H9 (cell line): ENCODE measurements around the gene ANGPT4. TPM values are rescaled to one million over a fixed set of nuclear protein-coding genes. Genes with fewer than 3 reads are reported as not detected.

Experiments
- DNase-seq: peaks from one replicate; pipeline ENCODE4 v3.0.0-alpha.2; 2017
- H2AFZ ChIP-seq: one replicate; pipeline ENCODE4 v1.6.1; 2013; ENCODE audit warnings: mild to moderate bottlenecking, low read length, control low read depth, moderate library complexity
- H2AK5ac ChIP-seq: 2 replicates; pipeline ENCODE4 v1.6.1; 2013; ENCODE audit warnings: low read length, control low read depth, mixed read lengths; ENCODE audit not compliant: insufficient read length
- H2BK120ac ChIP-seq: one replicate; pipeline ENCODE4 v1.6.1; 2013; ENCODE audit warnings: low read depth, mild to moderate bottlenecking, low read length, control low read depth, inconsistent platforms; ENCODE audit not compliant: poor library complexity, severe bottlenecking
- H2BK12ac ChIP-seq: 2 replicates; pipeline ENCODE4 v1.6.1; 2013; ENCODE audit warnings: low read length, control low read depth, mixed read lengths, low read depth; ENCODE audit not compliant: insufficient read length
- H2BK15ac ChIP-seq: 2 replicates; pipeline ENCODE4 v1.6.1; 2013; ENCODE audit warnings: low read depth, low read length, control low read depth
- H2BK20ac ChIP-seq: one replicate; pipeline ENCODE4 v1.6.1; 2013; ENCODE audit warnings: low read depth, mild to moderate bottlenecking, low read length, control low read depth, inconsistent platforms; ENCODE audit not compliant: poor library complexity, severe bottlenecking
- H2BK5ac ChIP-seq: 2 replicates; pipeline ENCODE4 v1.6.1; 2013; ENCODE audit warnings: low read length, control low read depth, mixed read lengths; ENCODE audit not compliant: insufficient read length
- H3K14ac ChIP-seq: 2 replicates; pipeline ENCODE4 v1.6.1; 2013; ENCODE audit warnings: low read length, control low read depth; ENCODE audit not compliant: insufficient read depth
- H3K18ac ChIP-seq: 2 replicates; pipeline ENCODE4 v1.6.1; 2013; ENCODE audit warnings: low read depth, mild to moderate bottlenecking, mixed read lengths, low read length, control low read depth; ENCODE audit not compliant: insufficient read length
- H3K23ac ChIP-seq: 2 replicates; pipeline ENCODE4 v1.6.1; 2013; ENCODE audit warnings: low read length, control low read depth, mixed read lengths, low read depth; ENCODE audit not compliant: insufficient read length
- H3K23me2 ChIP-seq: 2 replicates; pipeline ENCODE4 v1.6.1; 2013; ENCODE audit warnings: low read depth, mild to moderate bottlenecking, mixed read lengths, low read length, control low read depth; ENCODE audit not compliant: insufficient read length, poor library complexity, severe bottlenecking
- H3K27ac ChIP-seq: 2 replicates; pipeline ENCODE4 v1.5.1; 2013; ENCODE audit warnings: low read length, control low read depth, mixed read lengths, low read depth; ENCODE audit not compliant: insufficient read length
- H3K27me3 ChIP-seq: 2 replicates; pipeline ENCODE4 v1.6.1; 2013; ENCODE audit warnings: low read length, control low read depth, inconsistent platforms; ENCODE audit not compliant: insufficient read depth
- H3K4ac ChIP-seq: 2 replicates; pipeline ENCODE4 v1.6.1; 2013; ENCODE audit warnings: low read depth, mild to moderate bottlenecking, control low read depth, inconsistent platforms, low read length, moderate library complexity
- H3K4me1 ChIP-seq: 2 replicates; pipeline ENCODE4 v1.6.1; 2013; ENCODE audit warnings: low read length, control low read depth, inconsistent platforms; ENCODE audit not compliant: insufficient read depth
- H3K4me2 ChIP-seq: 2 replicates; pipeline ENCODE4 v1.6.1; 2013; ENCODE audit warnings: low read length, control low read depth, mixed read lengths; ENCODE audit not compliant: insufficient read length, insufficient read depth
- H3K56ac ChIP-seq: 2 replicates; pipeline ENCODE4 v1.6.1; 2013; ENCODE audit warnings: low read depth, mild to moderate bottlenecking, mixed read lengths, low read length, control low read depth; ENCODE audit not compliant: insufficient read length
- H3K79me1 ChIP-seq: 2 replicates; pipeline ENCODE4 v1.6.1; 2013; ENCODE audit warnings: low read depth, mild to moderate bottlenecking, moderate library complexity, low read length, control low read depth, inconsistent platforms; ENCODE audit not compliant: insufficient read depth, poor library complexity, severe bottlenecking
- H3K79me2 ChIP-seq: 2 replicates; pipeline ENCODE4 v1.6.1; 2013; ENCODE audit warnings: low read length, control low read depth, inconsistent platforms; ENCODE audit not compliant: insufficient read depth
- H3K9ac ChIP-seq: 2 replicates; pipeline ENCODE4 v1.6.1; 2013; ENCODE audit warnings: low read length, control low read depth, mixed read lengths; ENCODE audit not compliant: insufficient read length; ENCODE audit errors: extremely low read depth
- H3K9me3 ChIP-seq: one replicate; pipeline ENCODE4 v1.6.1; 2013; ENCODE audit warnings: low read depth, low read length, inconsistent platforms; ENCODE audit not compliant: control insufficient read depth
- H3T11ph ChIP-seq: one replicate; pipeline ENCODE4 v1.6.1; 2013; ENCODE audit warnings: mild to moderate bottlenecking, low read length, control low read depth, inconsistent platforms
- H4K20me1 ChIP-seq: one replicate; pipeline ENCODE4 v1.6.1; 2013; ENCODE audit not compliant: control insufficient read depth, insufficient read length, insufficient read depth
- H4K5ac ChIP-seq: 2 replicates; pipeline ENCODE4 v1.6.1; 2013; ENCODE audit warnings: low read depth, mild to moderate bottlenecking, mixed read lengths, low read length, control low read depth; ENCODE audit not compliant: insufficient read length
- H4K8ac ChIP-seq: replicated peaks from 2 replicates; pipeline ENCODE4 v1.6.1; 2013; ENCODE audit warnings: low read length, control low read depth, mixed read lengths, low read depth; ENCODE audit not compliant: insufficient read length
- H4K91ac ChIP-seq: 2 replicates; pipeline ENCODE4 v1.6.1; 2013; ENCODE audit warnings: low read depth, mild to moderate bottlenecking, moderate library complexity, mixed read lengths, low read length, control low read depth; ENCODE audit not compliant: insufficient read length
- H3K27ac Mint-ChIP-seq, 3 experiments: 2 replicates in 2 of 3; 3 replicates in 1 of 3; pipeline ENCODE4 v1.8.0; 2020 to 2021; ENCODE audit warnings: mixed read lengths in 3 of 3, mild to moderate bottlenecking in 1 of 3, moderate library complexity in 1 of 3
- H3K27me3 Mint-ChIP-seq: 2 replicates; pipeline ENCODE4 v1.8.0; 2021; ENCODE audit warnings: low read depth, mild to moderate bottlenecking, moderate library complexity, mixed read lengths
- H3K36me3 Mint-ChIP-seq, 3 experiments: 2 replicates in 2 of 3; 3 replicates in 1 of 3; pipeline ENCODE4 v1.8.0; 2020 to 2021; ENCODE audit warnings: low read depth in 3 of 3, mixed read lengths in 3 of 3; ENCODE audit not compliant: insufficient read depth in 1 of 3
- H3K4me1 Mint-ChIP-seq, 2 experiments: 2 replicates each; pipeline ENCODE4 v1.8.0; 2020; ENCODE audit warnings: mixed read lengths in 2 of 2
- H3K4me3 Mint-ChIP-seq, 2 experiments: 2 replicates in 1 of 2; 3 replicates in 1 of 2; pipeline ENCODE4 v1.8.0; 2020 to 2021; ENCODE audit warnings: mild to moderate bottlenecking in 2 of 2, mixed read lengths in 2 of 2, moderate library complexity in 1 of 2
- H3K9me3 Mint-ChIP-seq, 2 experiments: 2 replicates in 1 of 2; 3 replicates in 1 of 2; pipeline ENCODE4 v1.8.0; 2020; ENCODE audit warnings: mild to moderate bottlenecking in 2 of 2, mixed read lengths in 2 of 2, moderate library complexity in 1 of 2
- WGBS: extraction: QIAGEN DNeasy Blood & Tissue Kit; methylation state at CpG from one replicate; pipeline ENCODE4 v1.1.7; 2013; ENCODE audit warnings: missing lambda C conversion rate, low lambda C conversion rate, mixed read lengths; ENCODE audit not compliant: insufficient read length; ENCODE audit errors: extremely low coverage; 5-methylcytosine and 5-hydroxymethylcytosine counted together
- total RNA-seq: library from RNA; stranded (reverse); gene quantifications from 2 replicates; pipeline ENCODE4 v1.2.1, GENCODE V29; 2021
- TF ChIP-seq, protein P1 (sequence below): fragments of 200-600 bp; sonication (generic); conservative IDR thresholded peaks from 3 replicates; pipeline ENCODE4 v1.8.0; 2021; ENCODE audit warnings: antibody characterized with exemption, mild to moderate bottlenecking

ANGPT4 gene
- total RNA-seq, 1 experiment from 2014 or later, result 0.11 TPM

GRCh38 chr20:836190-836589 is 79.9 kb downstream of the ANGPT4 start:
- TF ChIP-seq, protein P1, sequence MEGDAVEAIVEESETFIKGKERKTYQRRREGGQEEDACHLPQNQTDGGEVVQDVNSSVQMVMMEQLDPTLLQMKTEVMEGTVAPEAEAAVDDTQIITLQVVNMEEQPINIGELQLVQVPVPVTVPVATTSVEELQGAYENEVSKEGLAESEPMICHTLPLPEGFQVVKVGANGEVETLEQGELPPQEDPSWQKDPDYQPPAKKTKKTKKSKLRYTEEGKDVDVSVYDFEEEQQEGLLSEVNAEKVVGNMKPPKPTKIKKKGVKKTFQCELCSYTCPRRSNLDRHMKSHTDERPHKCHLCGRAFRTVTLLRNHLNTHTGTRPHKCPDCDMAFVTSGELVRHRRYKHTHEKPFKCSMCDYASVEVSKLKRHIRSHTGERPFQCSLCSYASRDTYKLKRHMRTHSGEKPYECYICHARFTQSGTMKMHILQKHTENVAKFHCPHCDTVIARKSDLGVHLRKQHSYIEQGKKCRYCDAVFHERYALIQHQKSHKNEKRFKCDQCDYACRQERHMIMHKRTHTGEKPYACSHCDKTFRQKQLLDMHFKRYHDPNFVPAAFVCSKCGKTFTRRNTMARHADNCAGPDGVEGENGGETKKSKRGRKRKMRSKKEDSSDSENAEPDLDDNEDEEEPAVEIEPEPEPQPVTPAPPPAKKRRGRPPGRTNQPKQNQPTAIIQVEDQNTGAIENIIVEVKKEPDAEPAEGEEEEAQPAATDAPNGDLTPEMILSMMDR, result no peak
- no peak overlapping the region for H3K4ac ChIP-seq
- H3K4me2 ChIP-seq, result no peak overlapping the region
- Mint-ChIP-seq H3K4me1 (peaks cover 16 to 24% of the 10 kb centered on the region in 2 experiments), H3K27me3 (peaks cover 34% of the 10 kb centered on the region), H3K4me3 (no peak overlapping the region), H3K27ac (no peak overlapping the region), H3K9me3 (peaks cover 0 to 3% of the 10 kb centered on the region in 2 experiments; a peak in 3 of 5 replicates), H3K36me3 (peaks cover 0 to 2% (median 0%) of the 10 kb centered on the region in 3 experiments; a peak in 3 of 7 replicates)
- DNase-seq, result no peak
- H4K91ac ChIP-seq, result no peak overlapping the region
- no peak overlapping the region for H2BK5ac ChIP-seq
- no peak overlapping the region for H4K8ac ChIP-seq
- no peak overlapping the region for H2BK15ac ChIP-seq
- H3K9me3 ChIP-seq, result no peaks in the 10 kb centered on the region
- H3T11ph ChIP-seq, result no peak overlapping the region
- H3K27ac ChIP-seq, result no peak overlapping the region
- no peak overlapping the region for H2AK5ac ChIP-seq
- H3K79me2 ChIP-seq, result no peaks in the 10 kb centered on the region
- no peak overlapping the region for H3K56ac ChIP-seq
- peaks cover 4% of the 10 kb centered on the region; the same call in 1 of the 2 replicates for H3K27me3 ChIP-seq
- H2AFZ ChIP-seq, result no peak overlapping the region
- no peak overlapping the region for H3K9ac ChIP-seq
- H2BK12ac ChIP-seq, result no peak overlapping the region
- no peak overlapping the region for H2BK20ac ChIP-seq
- no CpG with 5 or more reads among the region's 1 CpG for WGBS
- H3K23me2 ChIP-seq, result peaks cover 7% of the 10 kb centered on the region
- H3K23ac ChIP-seq, result no peak overlapping the region
- no peak overlapping the region for H4K5ac ChIP-seq
- no peak overlapping the region for H2BK120ac ChIP-seq
- H3K18ac ChIP-seq, result no peak overlapping the region
- no peaks in the 10 kb centered on the region for H4K20me1 ChIP-seq
- no peaks in the 10 kb centered on the region for H3K4me1 ChIP-seq
- H3K79me1 ChIP-seq, result no peaks in the 10 kb centered on the region
- no peak overlapping the region for H3K14ac ChIP-seq
